ENCODE results near the gene GPR141.

GPR141 gene

GRCh38 chr7:37741776-37742175, 58.2 kb downstream of the GPR141 start:
- H3K4me3 ChIP-seq (ENCODE audit: low read depth, low read length, poor library complexity, severe bottlenecking), result no peak overlapping the region
- H3K27me3 ChIP-seq (ENCODE audit: insufficient read depth, low read length), result no peaks in the 10 kb centered on the region
- no peaks in the 10 kb centered on the region for H3K9me2 ChIP-seq (ENCODE audit: low read depth, low read length)
- H3K36me3 ChIP-seq (ENCODE audit: insufficient read depth, low read length), result no peaks in the 10 kb centered on the region
- no peaks in the 10 kb centered on the region for H3F3A ChIP-seq (ENCODE audit: insufficient read depth, low read length)
- H3K4me2 ChIP-seq (ENCODE audit: low read length), result no peak overlapping the region
- no peak overlapping the region for H3K27ac ChIP-seq (ENCODE audit: low read depth, low read length, poor library complexity, severe bottlenecking)
- H3K79me2 ChIP-seq (ENCODE audit: insufficient read depth, low read length), result no peaks in the 10 kb centered on the region
- no peak overlapping the region for H3K9ac ChIP-seq (ENCODE audit: low read length)
- H4K20me1 ChIP-seq (ENCODE audit: insufficient read depth, low read length), result no peaks in the 10 kb centered on the region
- H3K9me3 ChIP-seq (ENCODE audit: low read length), result no peaks in the 10 kb centered on the region
- no peak overlapping the region for H2AFZ ChIP-seq (ENCODE audit: low read length)
- TF ChIP-seq CTCF (IDR thresholded peaks at IDR 0.05; ENCODE audit: low read length), result no peak
- TF ChIP-seq EZH2 (IDR thresholded peaks at IDR 0.05; ENCODE audit: borderline replicate concordance, low read length), result no peak
- H3K4me1 ChIP-seq (ENCODE audit: insufficient read depth, low read length, severe bottlenecking), result no peaks in the 10 kb centered on the region

- H3K4me2 ChIP-seq (ENCODE audit: low read length), result no peak overlapping the region
- TF ChIP-seq EZH2 (IDR thresholded peaks at IDR 0.05; ENCODE audit: borderline replicate concordance, low read length), result no peak
- no peak for TF ChIP-seq CTCF (IDR thresholded peaks at IDR 0.05; ENCODE audit: low read length)
- H3K27ac ChIP-seq (ENCODE audit: low read depth, low read length, poor library complexity, severe bottlenecking), result no peak overlapping the region
- no peaks in the 10 kb centered on the region for H4K20me1 ChIP-seq (ENCODE audit: insufficient read depth, low read length)
- H3F3A ChIP-seq (ENCODE audit: insufficient read depth, low read length), result no peaks in the 10 kb centered on the region
- H3K79me2 ChIP-seq (ENCODE audit: insufficient read depth, low read length), result no peaks in the 10 kb centered on the region
- no peaks in the 10 kb centered on the region for H3K36me3 ChIP-seq (ENCODE audit: insufficient read depth, low read length)
- H3K4me1 ChIP-seq (ENCODE audit: insufficient read depth, low read length, severe bottlenecking), result no peaks in the 10 kb centered on the region
- no peaks in the 10 kb centered on the region for H3K9me2 ChIP-seq (ENCODE audit: low read depth, low read length)
- no peak overlapping the region for H2AFZ ChIP-seq (ENCODE audit: low read length)
- H3K9me3 ChIP-seq (ENCODE audit: low read length), result no peaks in the 10 kb centered on the region
- no peak overlapping the region for H3K4me3 ChIP-seq (ENCODE audit: low read depth, low read length, poor library complexity, severe bottlenecking)
- H3K27me3 ChIP-seq (ENCODE audit: insufficient read depth, low read length), result no peaks in the 10 kb centered on the region
- H3K9ac ChIP-seq (ENCODE audit: low read length), result no peak overlapping the region
Measured at GRCh38 chr7:37751096-37751495, 67.5 kb downstream of the GPR141 start.

GRCh38 chr7:37753398-37754050, 70.0 kb downstream of the GPR141 start:
- Histone ChIP-seq H3F3A (ENCODE audit: insufficient read depth, low read length) (no peaks in the 10 kb centered on the region), H3K9me2 (ENCODE audit: low read depth, low read length) (no peaks in the 10 kb centered on the region), H3K4me2 (ENCODE audit: low read length) (no peak overlapping the region), H3K27ac (ENCODE audit: low read depth, low read length, poor library complexity, severe bottlenecking) (no peak overlapping the region), H3K36me3 (ENCODE audit: insufficient read depth, low read length) (no peaks in the 10 kb centered on the region), H2AFZ (ENCODE audit: low read length) (no peak overlapping the region), H3K4me3 (ENCODE audit: low read depth, low read length, poor library complexity, severe bottlenecking) (no peak overlapping the region), H4K20me1 (ENCODE audit: insufficient read depth, low read length) (no peaks in the 10 kb centered on the region), H3K9me3 (ENCODE audit: low read length) (no peaks in the 10 kb centered on the region), H3K79me2 (ENCODE audit: insufficient read depth, low read length) (no peaks in the 10 kb centered on the region), H3K4me1 (ENCODE audit: insufficient read depth, low read length, severe bottlenecking) (no peaks in the 10 kb centered on the region), H3K9ac (ENCODE audit: low read length) (no peak overlapping the region), H3K27me3 (ENCODE audit: insufficient read depth, low read length) (no peaks in the 10 kb centered on the region)
- TF ChIP-seq EZH2 (IDR thresholded peaks at IDR 0.05; ENCODE audit: borderline replicate concordance, low read length) (no peak), CTCF (IDR thresholded peaks at IDR 0.05; ENCODE audit: low read length) (no peak)

Data from OCI-LY1 (cell line).